ENCODE measurements around the gene KIAA0513.

- TF ChIP-seq EP300 (IDR thresholded peaks at IDR 0.05) (no peak), POLR2A (IDR thresholded peaks at IDR 0.05) (no peak)
Measured at GRCh38 chr16:85042606-85043005, 15.0 kb downstream of the KIAA0513 start.
